ENCODE measurements around the gene NXNL1.

The NXNL1 gene

DNA sequence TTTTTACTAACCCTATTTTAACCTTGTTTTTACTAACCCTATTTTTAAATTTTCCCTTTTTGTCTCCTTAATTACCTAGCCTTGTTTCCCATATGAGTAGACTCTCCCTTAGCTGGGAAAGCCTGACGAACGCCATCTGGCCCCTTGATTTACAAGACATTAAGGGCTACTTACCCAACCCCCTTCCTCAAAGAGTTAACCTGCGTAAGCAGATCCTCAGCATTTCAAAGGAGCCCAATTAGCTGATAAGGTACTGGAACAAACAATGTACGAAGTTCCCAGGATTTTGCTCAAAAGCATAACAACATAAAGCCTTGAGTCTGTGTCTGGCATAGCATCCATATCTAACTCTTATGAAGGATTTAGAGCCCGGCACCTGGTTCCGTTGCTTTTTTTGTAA lies 45.6 kb downstream of the NXNL1 start:
- H3K9me3 ChIP-seq (ENCODE audit: severe bottlenecking), result no peaks in the 10 kb centered on the region
- H3K4me3 ChIP-seq (ENCODE audit: low read depth, low read length), result peak overlapping the region; percentile 41
- peak; percentile 83 for DNase-seq
- TF ChIP-seq, protein P1, sequence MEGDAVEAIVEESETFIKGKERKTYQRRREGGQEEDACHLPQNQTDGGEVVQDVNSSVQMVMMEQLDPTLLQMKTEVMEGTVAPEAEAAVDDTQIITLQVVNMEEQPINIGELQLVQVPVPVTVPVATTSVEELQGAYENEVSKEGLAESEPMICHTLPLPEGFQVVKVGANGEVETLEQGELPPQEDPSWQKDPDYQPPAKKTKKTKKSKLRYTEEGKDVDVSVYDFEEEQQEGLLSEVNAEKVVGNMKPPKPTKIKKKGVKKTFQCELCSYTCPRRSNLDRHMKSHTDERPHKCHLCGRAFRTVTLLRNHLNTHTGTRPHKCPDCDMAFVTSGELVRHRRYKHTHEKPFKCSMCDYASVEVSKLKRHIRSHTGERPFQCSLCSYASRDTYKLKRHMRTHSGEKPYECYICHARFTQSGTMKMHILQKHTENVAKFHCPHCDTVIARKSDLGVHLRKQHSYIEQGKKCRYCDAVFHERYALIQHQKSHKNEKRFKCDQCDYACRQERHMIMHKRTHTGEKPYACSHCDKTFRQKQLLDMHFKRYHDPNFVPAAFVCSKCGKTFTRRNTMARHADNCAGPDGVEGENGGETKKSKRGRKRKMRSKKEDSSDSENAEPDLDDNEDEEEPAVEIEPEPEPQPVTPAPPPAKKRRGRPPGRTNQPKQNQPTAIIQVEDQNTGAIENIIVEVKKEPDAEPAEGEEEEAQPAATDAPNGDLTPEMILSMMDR (IDR thresholded peaks at IDR 0.05; ENCODE audit: low read depth, low read length), result no peak
- no peaks in the 10 kb centered on the region for H3K27me3 ChIP-seq (ENCODE audit: insufficient read depth, low read depth, severe bottlenecking)
- H3K36me3 ChIP-seq, result no peaks in the 10 kb centered on the region
- peak overlapping the region; percentile 82 for H3K27ac ChIP-seq

DNA sequence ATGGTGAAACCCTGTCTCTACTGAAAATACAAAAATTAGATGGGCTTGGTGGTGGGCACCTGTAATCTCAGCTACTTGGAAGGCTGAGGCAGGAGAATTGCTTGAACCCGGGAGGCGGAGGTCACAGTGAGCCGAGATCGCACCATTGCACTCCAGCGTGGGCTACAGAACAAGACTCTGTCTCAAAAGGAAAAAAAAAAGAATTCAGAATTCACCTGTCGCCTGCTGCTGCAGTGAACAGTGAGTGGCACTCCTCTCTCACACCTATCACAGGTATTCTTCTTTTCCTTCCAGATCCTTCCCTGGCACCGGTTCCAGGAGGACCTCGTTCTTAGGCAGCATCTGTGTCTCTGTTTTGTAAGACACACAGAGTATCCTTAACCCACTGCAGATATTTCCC lies 46.6 kb downstream of the NXNL1 start:
- DNase-seq, result no peak
- Histone ChIP-seq H3K4me3 (ENCODE audit: low read depth, low read length) (no peak overlapping the region), H3K36me3 (no peaks in the 10 kb centered on the region), H3K27ac (peak overlapping the region; percentile 82), H3K27me3 (ENCODE audit: insufficient read depth, low read depth, severe bottlenecking) (no peaks in the 10 kb centered on the region), H3K9me3 (ENCODE audit: severe bottlenecking) (no peaks in the 10 kb centered on the region)
- TF ChIP-seq, protein P1 (IDR thresholded peaks at IDR 0.05; ENCODE audit: low read depth, low read length), result no peak

DNA sequence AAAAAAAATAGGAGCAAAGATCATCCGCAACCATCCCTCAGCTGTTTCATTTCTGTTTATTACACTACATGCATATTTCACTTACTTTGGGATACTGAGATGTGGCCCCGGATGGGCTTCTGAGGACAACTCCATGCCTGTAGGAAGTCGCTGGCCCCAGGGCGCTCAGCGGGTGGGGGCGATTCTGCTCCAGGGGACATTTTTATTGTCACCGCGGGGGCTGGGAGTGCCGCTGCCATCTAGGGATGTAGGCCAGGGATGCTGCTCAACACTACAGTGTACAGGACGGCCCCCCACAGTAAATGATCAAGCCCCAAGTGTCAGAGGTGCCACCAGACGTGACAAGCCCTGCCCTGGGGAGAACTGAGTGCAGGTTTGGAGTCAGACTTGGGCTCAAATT lies 48.9 kb downstream of the NXNL1 start:
- TF ChIP-seq, protein P1 (IDR thresholded peaks at IDR 0.05; ENCODE audit: low read depth, low read length), result no peak
- Histone ChIP-seq H3K27ac (peak overlapping the region; percentile 71), H3K9me3 (ENCODE audit: severe bottlenecking) (no peaks in the 10 kb centered on the region), H3K4me3 (ENCODE audit: low read depth, low read length) (no peak overlapping the region), H3K27me3 (ENCODE audit: insufficient read depth, low read depth, severe bottlenecking) (no peaks in the 10 kb centered on the region), H3K36me3 (no peaks in the 10 kb centered on the region)
- no peak for DNase-seq

DNA sequence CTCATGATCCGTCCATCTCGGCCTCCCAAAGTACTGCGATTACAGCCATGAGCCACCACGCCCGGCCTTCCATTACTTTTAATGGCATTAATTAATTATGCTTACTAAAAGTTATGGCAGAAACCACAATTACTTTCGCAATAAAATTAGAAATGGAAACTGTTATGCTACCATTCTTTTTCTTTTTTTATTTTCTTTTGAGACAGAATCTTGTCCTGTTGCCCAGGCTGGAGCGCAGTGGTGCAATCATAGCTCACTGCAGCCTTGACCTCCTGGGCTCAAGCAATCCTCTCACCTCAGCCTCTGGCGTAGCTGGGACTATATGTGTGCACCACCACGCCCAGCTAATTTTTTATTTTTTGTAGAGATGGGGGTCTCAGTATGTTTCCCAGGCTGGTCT lies 50.7 kb downstream of the NXNL1 start:
- H3K4me3 ChIP-seq (ENCODE audit: low read depth, low read length), result no peak overlapping the region
- no peak overlapping the region for H3K27ac ChIP-seq
- H3K36me3 ChIP-seq, result no peaks in the 10 kb centered on the region
- H3K27me3 ChIP-seq (ENCODE audit: insufficient read depth, low read depth, severe bottlenecking), result no peaks in the 10 kb centered on the region
- TF ChIP-seq, protein P1 (IDR thresholded peaks at IDR 0.05; ENCODE audit: low read depth, low read length), result no peak
- DNase-seq, result no peak
- no peaks in the 10 kb centered on the region for H3K9me3 ChIP-seq (ENCODE audit: severe bottlenecking)

DNA sequence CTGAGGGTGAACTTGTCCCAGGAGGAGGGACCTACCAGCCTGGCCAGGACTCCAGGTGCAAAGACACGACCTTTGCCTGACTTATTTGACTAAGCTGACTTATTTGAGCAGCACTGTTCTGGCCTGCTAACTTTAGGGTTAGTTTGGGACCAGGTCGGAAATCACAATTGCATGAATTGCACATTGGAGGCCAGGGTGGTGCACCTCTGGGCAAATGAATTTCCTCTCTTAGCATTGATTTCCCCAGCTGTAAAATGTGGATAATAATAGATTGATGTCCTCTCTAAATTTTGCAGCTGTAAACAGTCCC lies 53.9 kb downstream of the NXNL1 start:
- no peak for DNase-seq
- TF ChIP-seq, protein P1 (IDR thresholded peaks at IDR 0.05; ENCODE audit: low read depth, low read length), result no peak
- no peak overlapping the region for H3K4me3 ChIP-seq (ENCODE audit: low read depth, low read length)
- H3K9me3 ChIP-seq (ENCODE audit: severe bottlenecking), result no peaks in the 10 kb centered on the region
- no peak overlapping the region for H3K27ac ChIP-seq
- no peaks in the 10 kb centered on the region for H3K36me3 ChIP-seq
- H3K27me3 ChIP-seq (ENCODE audit: insufficient read depth, low read depth, severe bottlenecking), result no peaks in the 10 kb centered on the region

DNA sequence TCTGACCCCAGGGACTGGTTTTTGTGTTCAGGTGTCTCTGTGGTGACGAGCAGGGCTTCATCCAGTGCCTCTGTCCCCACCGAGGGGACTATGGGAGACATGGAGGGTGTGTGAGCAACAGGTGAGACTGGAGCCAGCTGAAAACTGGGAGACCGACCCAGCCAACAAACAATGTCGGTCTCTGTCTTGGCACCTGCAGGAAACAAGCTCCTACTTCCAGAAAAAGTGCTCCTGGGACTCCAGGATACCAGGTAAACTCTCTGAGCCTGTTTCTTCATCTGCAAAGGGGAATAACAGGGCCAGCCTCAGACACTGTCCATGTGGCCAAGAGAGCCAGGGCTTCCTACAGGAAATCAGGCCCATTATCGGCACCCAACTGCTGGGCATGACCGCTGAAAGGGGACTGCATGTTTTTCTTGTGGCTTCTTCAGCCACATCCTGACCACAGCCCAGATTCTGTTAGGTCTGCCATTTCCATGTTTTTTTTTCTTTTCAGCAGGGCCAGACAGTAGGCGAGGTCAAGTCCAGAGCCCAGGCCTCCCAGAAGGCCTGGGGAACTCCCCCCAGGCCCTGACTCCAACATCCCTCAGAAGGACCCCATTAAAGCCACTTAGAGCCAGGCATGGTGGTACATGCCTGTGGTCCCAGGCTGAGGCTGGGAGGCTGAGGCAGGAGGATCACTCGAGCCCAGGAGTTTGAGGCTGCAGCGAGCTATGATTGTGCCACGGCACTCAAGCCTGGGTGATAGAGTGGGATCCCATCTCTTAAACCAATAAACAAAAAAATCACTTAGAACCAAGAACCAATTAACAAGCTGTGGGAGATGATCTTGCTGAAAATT lies 54.5 kb downstream of the NXNL1 start:
- Histone ChIP-seq H3K4me3 (ENCODE audit: low read depth, low read length) (no peak overlapping the region), H3K9me3 (ENCODE audit: severe bottlenecking) (no peaks in the 10 kb centered on the region), H3K36me3 (no peaks in the 10 kb centered on the region), H3K27me3 (ENCODE audit: insufficient read depth, low read depth, severe bottlenecking) (no peaks in the 10 kb centered on the region), H3K27ac (no peak overlapping the region)
- no peak for DNase-seq
- TF ChIP-seq, protein P1 (IDR thresholded peaks at IDR 0.05; ENCODE audit: low read depth, low read length), result no peak

All from WERI-Rb-1 (cell line).